RWPE2 (cell line): Measurements from ENCODE around the gene SLC8B1.

Source experiments
- ATAC-seq: fragments of 200-7000 bp; cut with Tn5 transposase; 3 replicates; pipeline ENCODE4 v1.9.1; 2021; ENCODE audit warnings: low read depth
- DNase-seq: peaks from one replicate; pipeline ENCODE4 v3.0.0-alpha.2; 2020; ENCODE audit warnings: low spot score
- H3K27ac ChIP-seq: fragments of 450-650 bp; 2 replicates; pipeline ENCODE4 v1.5.1; 2017; ENCODE audit warnings: mild to moderate bottlenecking; ENCODE audit not compliant: poor library complexity, severe bottlenecking
- H3K27me3 ChIP-seq: fragments of 250-450 bp; sonication (Bioruptor Pico); 2 replicates; pipeline ENCODE4 v1.5.1; 2021; ENCODE audit warnings: mild to moderate bottlenecking, moderate library complexity; ENCODE audit not compliant: insufficient read depth, poor library complexity, severe bottlenecking
- H3K36me3 ChIP-seq: fragments of 250-450 bp; sonication (Bioruptor Pico); 2 replicates; pipeline ENCODE4 v1.5.1; 2020; ENCODE audit warnings: low read depth, mild to moderate bottlenecking, moderate library complexity
- H3K4me1 ChIP-seq: fragments of 250-450 bp; sonication (Bioruptor Pico); 2 replicates; pipeline ENCODE4 v1.5.1; 2021; ENCODE audit warnings: mild to moderate bottlenecking, moderate library complexity; ENCODE audit not compliant: insufficient read depth, poor library complexity, severe bottlenecking
- H3K4me3 ChIP-seq: fragments of 250-450 bp; sonication (Bioruptor Pico); 2 replicates; pipeline ENCODE4 v1.5.1; 2021; ENCODE audit warnings: mild to moderate bottlenecking, moderate library complexity; ENCODE audit not compliant: severe bottlenecking
- H3K9me3 ChIP-seq: fragments of 250-450 bp; sonication (Bioruptor Pico); 2 replicates; pipeline ENCODE4 v1.5.1; 2021; ENCODE audit warnings: mild to moderate bottlenecking, moderate library complexity; ENCODE audit not compliant: severe bottlenecking
- CTCF ChIP-seq: fragments of 450-650 bp; IDR thresholded peaks from one replicate; pipeline ENCODE4 v1.5.1; 2017; ENCODE audit warnings: mild to moderate bottlenecking, moderate library complexity; ENCODE audit not compliant: poor library complexity, severe bottlenecking

SLC8B1 gene

GRCh38 chr12:113269257-113269943 lies 65.5 kb downstream of the SLC8B1 start:
- no peaks in the 10 kb centered on the region for H3K4me1 ChIP-seq
- no peak overlapping the region for H3K4me3 ChIP-seq
- DNase-seq (no peak), ATAC-seq (no peak)
- no peak for TF ChIP-seq CTCF
- no peaks in the 10 kb centered on the region for H3K27me3 ChIP-seq
- no peak overlapping the region for H3K27ac ChIP-seq
- no peaks in the 10 kb centered on the region for H3K9me3 ChIP-seq
- H3K36me3 ChIP-seq, result peaks cover 61% of the 10 kb centered on the region

GRCh38 chr12:113268621-113269020 lies 66.3 kb downstream of the SLC8B1 start:
- no peaks in the 10 kb centered on the region for H3K27me3 ChIP-seq
- no peak overlapping the region for H3K4me3 ChIP-seq
- peaks cover 61% of the 10 kb centered on the region for H3K36me3 ChIP-seq
- no peaks in the 10 kb centered on the region for H3K9me3 ChIP-seq
- ATAC-seq (no peak), DNase-seq (no peak)
- no peak overlapping the region for H3K27ac ChIP-seq
- H3K4me1 ChIP-seq, result no peaks in the 10 kb centered on the region
- TF ChIP-seq CTCF, result no peak

GRCh38 chr12:113268136-113268535 lies 66.8 kb downstream of the SLC8B1 start:
- no peak overlapping the region for H3K27ac ChIP-seq
- DNase-seq, result no peak
- no peak overlapping the region for H3K4me3 ChIP-seq
- no peaks in the 10 kb centered on the region for H3K4me1 ChIP-seq
- no peak for ATAC-seq
- H3K27me3 ChIP-seq, result no peaks in the 10 kb centered on the region
- no peaks in the 10 kb centered on the region for H3K9me3 ChIP-seq
- TF ChIP-seq CTCF, result no peak
- H3K36me3 ChIP-seq, result peaks cover 58% of the 10 kb centered on the region

- Histone ChIP-seq H3K27me3 (no peaks in the 10 kb centered on the region), H3K4me1 (no peaks in the 10 kb centered on the region), H3K9me3 (no peaks in the 10 kb centered on the region), H3K27ac (no peak overlapping the region), H3K4me3 (no peak overlapping the region), H3K36me3 (peaks cover 52% of the 10 kb centered on the region)
- TF ChIP-seq CTCF, result no peak
- DNase-seq (no peak), ATAC-seq (no peak; the same call in 2 of the 3 replicates)
These were observed 67.3 kb downstream of the SLC8B1 start for GRCh38 chr12:113267621-113268020.
